ENCODE data around the gene HS6ST2. TPM values are rescaled to one million over a fixed set of nuclear protein-coding genes. Genes with fewer than 3 reads are reported as not detected.
A peak's percentile ranks its signal among the peaks of the same experiment; 100 is the strongest.

Gene HS6ST2
- total and polyA plus RNA-seq, 7 experiments from 2014 or later, result 0.15 TPM; not detected in 6

- H3K27me3 ChIP-seq (ENCODE audit: control insufficient read depth in 2 of 2, insufficient read depth in 2 of 2, low read length in 2 of 2), result no peaks in the 10 kb centered on the region
- POLR2A ChIA-PET, result no interaction called here
- no peak overlapping the region for H3K27ac ChIP-seq (ENCODE audit: low read depth, low read length)
- Mint-ChIP-seq H3K4me3 (no peak overlapping the region), H3K9me3 (no peaks in the 10 kb centered on the region), H3K36me3 (no peaks in the 10 kb centered on the region), H3K4me1 (no peaks in the 10 kb centered on the region), H3K27me3 (peaks cover 0 to 3% (median 0%) of the 10 kb centered on the region in 5 donors), H3K27ac (no peak overlapping the region)
- DNase-seq, result peak in 3 of 9 donors; percentile 2 to 13 (median 2)
- ATAC-seq, result no peak
- no peaks in the 10 kb centered on the region for H3K36me3 ChIP-seq (ENCODE audit: control insufficient read depth in 2 of 3, insufficient read depth in 3 of 3, low read length in 3 of 3)
- CTCF ChIA-PET, result interaction anchor here (0.6 to 1.7 kb wide), 2 partner anchors 300 to 746 kb away, joined by 5 to 9 read pairs; no protein-coding TSS in a partner anchor
- H3K9me3 ChIP-seq (ENCODE audit: control insufficient read depth in 2 of 3, low read length in 3 of 3), result no peaks in the 10 kb centered on the region
- H3K4me1 ChIP-seq (ENCODE audit: control insufficient read depth in 2 of 2, insufficient read depth in 2 of 2, low read length in 2 of 2), result no peaks in the 10 kb centered on the region
- intact Hi-C loops (cut with micrococcal nuclease), result loop anchor here in 1 of 2 donors (1.0 to 5.0 kb wide), 2 partner anchors 101 to 300 kb away; no protein-coding TSS in a partner anchor
- no peak overlapping the region for H3K4me3 ChIP-seq (ENCODE audit: low read length)
These were observed 365.5 kb downstream of the HS6ST2 start for GRCh38 chrX:132592880-132593279.

- H3K27ac Mint-ChIP-seq, result peak overlapping the region in 1 of 9 donors; percentile 2
- H3K4me3 Mint-ChIP-seq, result no peak overlapping the region
- Histone ChIP-seq H3K36me3 (ENCODE audit: control insufficient read depth in 2 of 3, insufficient read depth in 3 of 3, low read length in 3 of 3) (no peaks in the 10 kb centered on the region), H3K27me3 (ENCODE audit: control insufficient read depth in 2 of 2, insufficient read depth in 2 of 2, low read length in 2 of 2) (no peaks in the 10 kb centered on the region), H3K4me3 (ENCODE audit: low read length) (no peak overlapping the region), H3K4me1 (ENCODE audit: control insufficient read depth in 2 of 2, insufficient read depth in 2 of 2, low read length in 2 of 2) (no peaks in the 10 kb centered on the region), H3K9me3 (ENCODE audit: control insufficient read depth in 2 of 3, low read length in 3 of 3) (no peaks in the 10 kb centered on the region), H3K27ac (ENCODE audit: low read depth, low read length) (no peak overlapping the region)
- no peaks in the 10 kb centered on the region for H3K27me3 Mint-ChIP-seq
- ChIA-PET CTCF (interaction anchor here (1.7 kb wide), 1 partner anchor 299 kb away, joined by 9 read pairs; no protein-coding TSS in a partner anchor), POLR2A (no interaction called here)
- ATAC-seq, result no peak
- H3K9me3 Mint-ChIP-seq, result no peaks in the 10 kb centered on the region
- intact Hi-C loops (cut with micrococcal nuclease), result loop anchor here in 1 of 2 donors (5.0 kb wide), 1 partner anchor 99 kb away; no protein-coding TSS in a partner anchor
- no peaks in the 10 kb centered on the region for H3K4me1 Mint-ChIP-seq
- no peak for DNase-seq
- H3K36me3 Mint-ChIP-seq, result no peaks in the 10 kb centered on the region
These were observed 366.6 kb downstream of the HS6ST2 start for GRCh38 chrX:132591719-132592275.

GRCh38 chrX:132590350-132591026 lies 367.9 kb downstream of the HS6ST2 start:
- H3K36me3 Mint-ChIP-seq, result no peaks in the 10 kb centered on the region
- ATAC-seq (no peak), DNase-seq (no peak)
- no peaks in the 10 kb centered on the region for H3K27me3 Mint-ChIP-seq
- Histone ChIP-seq H3K27me3 (ENCODE audit: control insufficient read depth in 2 of 2, insufficient read depth in 2 of 2, low read length in 2 of 2) (no peaks in the 10 kb centered on the region), H3K9me3 (ENCODE audit: control insufficient read depth in 2 of 3, low read length in 3 of 3) (no peaks in the 10 kb centered on the region), H3K27ac (ENCODE audit: low read depth, low read length) (no peak overlapping the region), H3K36me3 (ENCODE audit: control insufficient read depth in 2 of 3, insufficient read depth in 3 of 3, low read length in 3 of 3) (no peaks in the 10 kb centered on the region), H3K4me1 (ENCODE audit: control insufficient read depth in 2 of 2, insufficient read depth in 2 of 2, low read length in 2 of 2) (no peaks in the 10 kb centered on the region), H3K4me3 (ENCODE audit: low read length) (no peak overlapping the region)
- H3K9me3 Mint-ChIP-seq, result no peaks in the 10 kb centered on the region
- H3K4me1 Mint-ChIP-seq, result no peaks in the 10 kb centered on the region
- no peak overlapping the region for H3K4me3 Mint-ChIP-seq
- POLR2A ChIA-PET, result no interaction called here
- no peak overlapping the region for H3K27ac Mint-ChIP-seq
- intact Hi-C loops (cut with micrococcal nuclease), result loop anchor here in 1 of 2 donors (5.0 kb wide), 1 partner anchor 98 kb away; no protein-coding TSS in a partner anchor
- CTCF ChIA-PET, result interaction anchor here (0.6 kb wide), 1 partner anchor 298 kb away, joined by 3 read pairs; no protein-coding TSS in a partner anchor

GRCh38 chrX:132584936-132585335 lies 373.5 kb downstream of the HS6ST2 start:
- Mint-ChIP-seq H3K9me3 (no peaks in the 10 kb centered on the region), H3K4me3 (no peak overlapping the region), H3K36me3 (no peaks in the 10 kb centered on the region), H3K4me1 (no peaks in the 10 kb centered on the region), H3K27me3 (no peaks in the 10 kb centered on the region), H3K27ac (no peak overlapping the region)
- intact Hi-C loops (cut with micrococcal nuclease), result no loop called here
- Histone ChIP-seq H3K9me3 (ENCODE audit: control insufficient read depth in 2 of 3, low read length in 3 of 3) (no peaks in the 10 kb centered on the region), H3K4me3 (ENCODE audit: low read length) (no peak overlapping the region), H3K4me1 (ENCODE audit: control insufficient read depth in 2 of 2, insufficient read depth in 2 of 2, low read length in 2 of 2) (no peaks in the 10 kb centered on the region), H3K27me3 (ENCODE audit: control insufficient read depth in 2 of 2, insufficient read depth in 2 of 2, low read length in 2 of 2) (no peaks in the 10 kb centered on the region), H3K36me3 (ENCODE audit: control insufficient read depth in 2 of 3, insufficient read depth in 3 of 3, low read length in 3 of 3) (no peaks in the 10 kb centered on the region), H3K27ac (ENCODE audit: low read depth, low read length) (no peak overlapping the region)
- CTCF ChIA-PET, result no interaction called here
- no peak for ATAC-seq
- POLR2A ChIA-PET, result no interaction called here
- no peak for DNase-seq

GRCh38 chrX:132576939-132577338 lies 381.5 kb downstream of the HS6ST2 start:
- ChIA-PET CTCF (interaction anchor here (0.6 kb wide), 1 partner anchor 33 kb away, joined by 3 read pairs; no protein-coding TSS in a partner anchor), POLR2A (no interaction called here)
- no peaks in the 10 kb centered on the region for H3K27me3 ChIP-seq (ENCODE audit: control insufficient read depth in 2 of 2, insufficient read depth in 2 of 2, low read length in 2 of 2)
- DNase-seq (no peak), ATAC-seq (no peak)
- H3K4me1 ChIP-seq (ENCODE audit: control insufficient read depth in 2 of 2, insufficient read depth in 2 of 2, low read length in 2 of 2), result no peaks in the 10 kb centered on the region
- Mint-ChIP-seq H3K27ac (no peak overlapping the region), H3K27me3 (peaks cover 0 to 3% (median 0%) of the 10 kb centered on the region in 5 donors), H3K4me1 (no peaks in the 10 kb centered on the region), H3K36me3 (no peaks in the 10 kb centered on the region), H3K4me3 (no peak overlapping the region), H3K9me3 (no peaks in the 10 kb centered on the region)
- H3K36me3 ChIP-seq (ENCODE audit: control insufficient read depth in 2 of 3, insufficient read depth in 3 of 3, low read length in 3 of 3), result no peaks in the 10 kb centered on the region
- H3K27ac ChIP-seq (ENCODE audit: low read depth, low read length), result no peak overlapping the region
- H3K4me3 ChIP-seq (ENCODE audit: low read length), result no peak overlapping the region
- intact Hi-C loops (cut with micrococcal nuclease), result loop anchor here in 1 of 2 donors (2.0 kb wide), 1 partner anchor 48 kb away; no protein-coding TSS in a partner anchor
- H3K9me3 ChIP-seq (ENCODE audit: control insufficient read depth in 2 of 3, low read length in 3 of 3), result no peaks in the 10 kb centered on the region

Other genes with a start within 250 kb of the HS6ST2 start
- gene USP26, start 138.5 kb upstream of the HS6ST2 start, total RNA-seq, result not detected
- not detected for gene USP26, start 138.5 kb upstream of the HS6ST2 start, polyA plus RNA-seq

All from naive thymus-derived CD4-positive, alpha-beta T cell (primary cell).